GM13976 (cell line): Measurements from ENCODE around the gene GCAT.

Experiments
- DNase-seq: peaks from one replicate; pipeline ENCODE4 v3.0.0; 2012; ENCODE audit warnings: low spot score
- in situ Hi-C: fragments of 300-500 bp; cut with MboI; formaldehyde crosslinking; loops from one replicate; pipeline ENCODE4 v1.12.0; 2022; ENCODE audit warnings: low sequenced_read_pairs, mixed read lengths, inconsistent platforms; ENCODE audit not compliant: unreplicated experiment
- TF ChIP-seq, protein P1 (sequence below): IDR thresholded peaks from 2 replicates; pipeline ENCODE4 v1.5.1; 2012; ENCODE audit warnings: borderline replicate concordance, mild to moderate bottlenecking; ENCODE audit not compliant: insufficient read depth; ENCODE audit errors: extremely low read depth, missing control alignments, control extremely low read depth

Gene GCAT

DNA sequence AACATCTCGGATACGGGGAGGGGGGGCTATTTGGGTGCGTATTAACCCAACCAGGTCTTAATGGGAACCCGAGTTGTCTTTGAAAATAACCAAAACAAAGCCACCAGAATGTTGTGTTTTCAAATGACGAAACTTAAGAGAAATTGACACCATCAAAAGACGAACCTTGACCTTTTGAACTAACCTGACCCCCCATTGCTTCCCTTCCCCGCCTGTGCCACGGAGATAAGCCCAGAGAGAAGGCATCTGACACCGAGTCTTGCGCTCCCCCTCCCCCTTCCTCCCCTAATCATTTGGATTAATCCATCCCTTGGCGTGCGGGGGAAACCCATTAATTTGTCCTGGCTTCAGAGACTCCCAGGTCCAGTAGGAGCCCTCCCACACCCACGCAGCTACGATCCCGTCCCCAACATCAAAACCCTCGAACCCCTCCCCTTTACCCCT lies 4.5 kb upstream of the GCAT start:
- TF ChIP-seq, protein P1, sequence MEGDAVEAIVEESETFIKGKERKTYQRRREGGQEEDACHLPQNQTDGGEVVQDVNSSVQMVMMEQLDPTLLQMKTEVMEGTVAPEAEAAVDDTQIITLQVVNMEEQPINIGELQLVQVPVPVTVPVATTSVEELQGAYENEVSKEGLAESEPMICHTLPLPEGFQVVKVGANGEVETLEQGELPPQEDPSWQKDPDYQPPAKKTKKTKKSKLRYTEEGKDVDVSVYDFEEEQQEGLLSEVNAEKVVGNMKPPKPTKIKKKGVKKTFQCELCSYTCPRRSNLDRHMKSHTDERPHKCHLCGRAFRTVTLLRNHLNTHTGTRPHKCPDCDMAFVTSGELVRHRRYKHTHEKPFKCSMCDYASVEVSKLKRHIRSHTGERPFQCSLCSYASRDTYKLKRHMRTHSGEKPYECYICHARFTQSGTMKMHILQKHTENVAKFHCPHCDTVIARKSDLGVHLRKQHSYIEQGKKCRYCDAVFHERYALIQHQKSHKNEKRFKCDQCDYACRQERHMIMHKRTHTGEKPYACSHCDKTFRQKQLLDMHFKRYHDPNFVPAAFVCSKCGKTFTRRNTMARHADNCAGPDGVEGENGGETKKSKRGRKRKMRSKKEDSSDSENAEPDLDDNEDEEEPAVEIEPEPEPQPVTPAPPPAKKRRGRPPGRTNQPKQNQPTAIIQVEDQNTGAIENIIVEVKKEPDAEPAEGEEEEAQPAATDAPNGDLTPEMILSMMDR, result no peak
- no peak for DNase-seq
- in situ Hi-C loops, result no loop called here

DNA sequence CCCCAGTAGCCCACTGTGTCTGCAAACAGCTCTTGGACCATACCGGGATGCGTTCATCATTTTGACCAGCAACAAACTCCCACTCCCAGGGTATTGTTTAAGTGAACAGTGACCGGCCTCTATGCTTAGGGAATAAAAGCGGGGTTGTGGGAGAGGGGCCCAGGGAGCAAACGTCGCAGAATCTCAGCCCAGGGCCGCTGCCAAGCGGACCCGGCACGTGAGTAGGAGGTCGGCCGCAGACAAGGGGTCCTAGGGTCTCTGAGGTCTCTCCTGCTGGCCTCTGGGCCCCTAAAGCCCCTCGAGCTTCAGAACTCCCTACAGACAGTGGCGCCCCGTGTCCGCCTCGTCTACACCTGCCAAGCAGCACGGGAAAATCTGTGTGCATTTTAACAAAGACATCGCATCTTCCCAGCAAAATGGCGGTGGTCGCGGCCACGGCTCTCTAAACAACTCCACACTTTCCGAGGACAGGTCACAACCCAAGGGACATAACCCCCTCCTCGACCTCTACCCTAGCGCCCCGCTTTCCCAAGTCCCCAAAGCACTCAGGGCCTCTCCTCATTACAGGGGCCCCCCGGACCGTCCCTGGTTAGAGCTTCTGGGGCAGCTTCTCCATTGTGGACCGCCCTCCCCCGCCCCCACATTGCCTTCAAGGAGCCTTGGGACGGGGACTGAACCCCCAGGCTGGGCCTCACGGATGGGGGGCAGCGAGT lies 3.9 kb upstream of the GCAT start:
- no peak for DNase-seq
- TF ChIP-seq, protein P1, result no peak
- in situ Hi-C loops, result no loop called here

DNA sequence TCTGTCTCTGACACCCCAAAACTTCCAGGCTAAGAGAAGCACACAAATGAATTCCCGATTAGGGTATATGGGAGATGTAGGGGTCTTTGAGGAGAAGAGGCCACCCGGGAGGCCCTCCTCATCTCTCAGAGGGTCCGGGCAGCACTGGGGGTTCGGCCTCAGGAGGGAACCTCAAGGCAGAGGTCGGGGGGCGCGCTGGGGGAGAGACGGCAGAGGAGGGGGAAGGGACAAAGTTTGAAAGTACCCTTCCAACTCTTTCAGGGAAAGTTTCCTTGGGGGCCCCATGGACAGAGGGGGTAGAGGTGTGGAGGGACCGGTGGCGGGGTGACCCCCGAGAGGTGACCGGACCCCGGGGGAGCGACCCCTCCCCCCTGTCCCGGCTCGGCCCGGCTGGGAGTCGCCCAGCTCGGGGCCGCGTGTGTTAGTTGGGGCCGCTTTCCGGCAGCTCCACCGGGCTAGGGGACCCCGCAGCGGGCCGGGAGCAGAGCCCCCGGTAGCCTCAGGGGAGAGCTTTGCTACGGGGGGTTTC lies 3.3 kb upstream of the GCAT start:
- in situ Hi-C loops, result no loop called here
- no peak for DNase-seq
- TF ChIP-seq, protein P1, result no peak

DNA sequence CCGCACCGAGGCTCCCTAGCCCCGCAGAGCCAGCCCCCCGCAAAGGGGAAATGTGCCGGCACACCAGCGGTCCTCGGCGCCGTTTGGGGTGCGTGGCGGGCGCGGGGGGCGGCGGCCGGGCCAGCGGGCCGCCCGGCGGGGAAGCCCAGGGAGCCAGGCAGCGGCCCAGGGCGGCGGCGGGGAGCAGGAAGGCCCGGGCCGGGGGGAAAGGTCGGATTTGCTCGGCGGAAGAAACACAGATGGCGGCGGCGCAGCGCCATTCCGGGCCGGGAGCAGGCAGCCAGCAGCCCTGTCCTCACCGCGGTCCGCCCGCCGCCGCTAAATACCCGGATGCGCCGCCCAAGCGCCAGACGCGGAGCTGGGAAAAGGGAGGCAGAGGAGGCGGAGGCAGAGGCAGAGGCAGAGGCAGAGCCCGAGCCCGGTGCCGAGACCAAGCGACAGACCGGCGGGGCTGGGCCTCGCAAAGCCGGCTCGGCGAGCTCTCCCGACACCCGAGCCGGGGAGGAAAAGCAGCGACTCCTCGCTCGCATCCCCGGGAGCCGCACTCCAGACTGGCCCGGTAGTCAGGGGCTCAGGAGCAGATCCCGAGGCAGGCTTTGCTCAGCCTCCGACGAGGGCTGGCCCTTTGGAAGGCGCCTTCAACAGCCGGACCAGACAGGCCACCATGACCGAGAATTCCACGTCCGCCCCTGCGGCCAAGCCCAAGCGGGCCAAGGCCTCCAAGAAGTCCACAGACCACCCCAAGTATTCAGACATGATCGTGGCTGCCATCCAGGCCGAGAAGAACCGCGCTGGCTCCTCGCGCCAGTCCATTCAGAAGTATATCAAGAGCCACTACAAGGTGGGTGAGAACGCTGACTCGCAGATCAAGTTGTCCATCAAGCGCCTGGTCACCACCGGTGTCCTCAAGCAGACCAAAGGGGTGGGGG lies 2.6 kb upstream of the GCAT start:
- TF ChIP-seq, protein P1, result no peak
- DNase-seq, result peak; percentile 76
- in situ Hi-C loops, result no loop called here

DNA sequence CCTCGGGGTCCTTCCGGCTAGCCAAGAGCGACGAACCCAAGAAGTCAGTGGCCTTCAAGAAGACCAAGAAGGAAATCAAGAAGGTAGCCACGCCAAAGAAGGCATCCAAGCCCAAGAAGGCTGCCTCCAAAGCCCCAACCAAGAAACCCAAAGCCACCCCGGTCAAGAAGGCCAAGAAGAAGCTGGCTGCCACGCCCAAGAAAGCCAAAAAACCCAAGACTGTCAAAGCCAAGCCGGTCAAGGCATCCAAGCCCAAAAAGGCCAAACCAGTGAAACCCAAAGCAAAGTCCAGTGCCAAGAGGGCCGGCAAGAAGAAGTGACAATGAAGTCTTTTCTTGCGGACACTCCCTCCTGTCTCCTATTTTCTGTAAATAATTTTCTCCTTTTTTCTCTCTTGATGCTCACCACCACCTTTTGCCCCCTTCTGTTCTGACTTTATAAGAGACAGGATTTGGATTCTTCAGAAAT lies 1.9 kb upstream of the GCAT start:
- in situ Hi-C loops, result no loop called here
- TF ChIP-seq, protein P1, result no peak
- DNase-seq, result no peak

DNA sequence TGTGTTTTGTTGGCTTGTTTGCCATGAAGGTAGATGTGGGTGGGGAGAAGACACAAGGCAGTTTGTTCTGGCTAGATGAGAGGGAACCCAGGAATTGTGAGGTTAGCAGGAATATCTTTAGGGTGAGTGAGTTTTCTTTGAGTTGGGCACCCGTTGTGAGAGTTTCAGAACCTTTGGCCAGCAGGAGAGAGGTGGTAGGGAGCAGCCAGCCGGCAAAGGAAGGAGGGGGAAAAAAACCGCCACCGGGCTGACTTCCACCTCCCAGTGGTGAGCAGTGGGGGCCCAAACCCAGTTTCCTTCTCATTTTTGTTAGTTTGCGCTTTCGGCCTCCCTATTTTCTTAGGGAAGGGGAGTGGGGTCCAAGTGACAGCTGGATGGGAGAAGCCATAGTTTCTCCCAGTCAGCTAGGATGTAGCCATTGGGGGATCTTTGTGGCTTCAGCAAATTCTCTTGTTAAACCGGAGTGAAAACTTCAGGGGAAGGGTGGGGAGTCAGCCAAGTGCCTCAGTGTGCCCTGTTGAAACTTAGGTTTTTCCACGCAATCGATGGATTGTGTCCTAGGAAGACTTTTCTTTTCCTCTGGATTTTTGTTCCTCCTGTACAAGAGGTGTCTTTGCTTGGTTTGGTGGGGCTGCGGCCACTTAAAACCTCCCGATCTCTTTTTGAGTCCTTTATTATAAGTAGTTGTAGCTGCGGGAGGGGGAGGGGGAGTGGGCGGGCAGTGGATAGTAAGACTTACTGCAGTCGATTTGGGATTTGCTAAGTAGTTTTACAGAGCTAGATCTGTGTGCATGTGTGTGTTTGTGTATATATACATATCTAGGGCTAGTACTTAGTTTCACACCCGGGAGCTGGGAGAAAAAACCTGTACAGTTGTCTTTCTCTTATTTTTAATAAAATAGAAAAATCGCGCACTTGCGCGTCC lies 1.1 kb upstream of the GCAT start:
- DNase-seq, result no peak
- TF ChIP-seq, protein P1, result no peak
- in situ Hi-C loops, result no loop called here
